K562 (cell line): Measurements from ENCODE around the gene ZNF280D. TPM values are rescaled to one million over a fixed set of nuclear protein-coding genes. Genes with fewer than 3 reads are reported as not detected.
A peak's percentile ranks its signal among the peaks of the same experiment; 100 is the strongest.

Experiments used
- EZH2 ChIP-seq: IDR thresholded peaks from 2 replicates; pipeline ENCODE4 v1.6.1; 2012; ENCODE audit warnings: low read depth, mild to moderate bottlenecking, inconsistent platforms, low read length, borderline replicate concordance
- GTF2E2 ChIP-seq: fragments of 200-800 bp; sonication (Bioruptor generic); IDR thresholded peaks from 2 replicates; pipeline ENCODE4 v1.6.1; 2016; ENCODE audit warnings: missing genetic modification characterization, missing compliant biosample characterization
- HINFP ChIP-seq: fragments of 450-650 bp; conservative IDR thresholded peaks from 2 replicates; pipeline ENCODE4 v1.6.1; 2016; ENCODE audit warnings: missing genetic modification characterization, low read depth, mild to moderate bottlenecking, control low read depth, missing compliant biosample characterization
- HNRNPH1 ChIP-seq: fragments of 200-400 bp; formaldehyde crosslinking; optimal IDR thresholded peaks from 2 replicates; pipeline ENCODE3; 2017; ENCODE audit warnings: low read depth, mild to moderate bottlenecking, low read length, moderate library complexity
- KLF6 ChIP-seq: fragments of 250-450 bp; sonication (Bioruptor Pico); IDR thresholded peaks from 2 replicates; pipeline ENCODE4 v1.4.0; 2020; ENCODE audit warnings: mild to moderate bottlenecking, moderate library complexity, borderline replicate concordance
- PCBP1 ChIP-seq: fragments of 200-400 bp; formaldehyde crosslinking; IDR thresholded peaks from 2 replicates; pipeline ENCODE4 v1.6.1; 2018; ENCODE audit warnings: mild to moderate bottlenecking, low read depth, low read length; ENCODE audit not compliant: poor library complexity, severe bottlenecking
- PHF20 ChIP-seq: fragments of 450-650 bp; IDR thresholded peaks from 2 replicates; pipeline ENCODE4 v1.6.1; 2018; ENCODE audit not compliant: partially characterized antibody
- PURB ChIP-seq: sonication (generic); formaldehyde crosslinking; IDR thresholded peaks from 2 replicates; pipeline ENCODE4 v1.9.0; 2021; ENCODE audit warnings: low read depth, mild to moderate bottlenecking, missing genetic modification reagents
- RBFOX2 ChIP-seq: fragments of 200-400 bp; formaldehyde crosslinking; IDR thresholded peaks from 2 replicates; pipeline ENCODE4 v1.6.1; 2017; ENCODE audit warnings: low read depth, mild to moderate bottlenecking, low read length, moderate library complexity
- RNF219 ChIP-seq: fragments of 250-450 bp; sonication (Bioruptor Pico); IDR thresholded peaks from 2 replicates; pipeline ENCODE4 v1.5.0; 2022; ENCODE audit warnings: mild to moderate bottlenecking
- SMARCA5 ChIP-seq: fragments of 450-650 bp; IDR thresholded peaks from 2 replicates; pipeline ENCODE4 v1.6.1; 2016
- SRF ChIP-seq, 2 experiments: fragments of 250-450, 450-650 bp in 1 of 2; sonication (Bioruptor Pico) in 1 of 2; sonication (generic) in 1 of 2; formaldehyde crosslinking; IDR thresholded peaks; 2 replicates each; pipeline versions ENCODE4 v1.5.0 to v1.5.1; 2020 to 2022; ENCODE audit warnings: mild to moderate bottlenecking in 1 of 2, missing genetic modification reagents in 1 of 2
- TAF7 ChIP-seq: fragments of 450-650 bp; IDR thresholded peaks from 2 replicates; pipeline ENCODE4 v1.6.1; 2016; ENCODE audit warnings: missing genetic modification characterization, missing compliant biosample characterization
- ZBTB11 ChIP-seq, 3 experiments: fragments of 200-800 bp in 1 of 3; fragments of 250-450 bp in 1 of 3; fragments of 450-650 bp in 1 of 3; sonication (Bioruptor Pico) in 1 of 3; sonication (Bioruptor generic) in 1 of 3; formaldehyde crosslinking in 1 of 3; IDR thresholded peaks; 2 replicates each; pipeline versions ENCODE4 v1.6.1 to v1.8.0; 2016 to 2022; ENCODE audit warnings: mild to moderate bottlenecking in 2 of 3, missing genetic modification characterization in 2 of 3, missing compliant biosample characterization in 1 of 3, moderate library complexity in 1 of 3
- ZFX ChIP-seq: sonication (generic); formaldehyde crosslinking; IDR thresholded peaks from 2 replicates; pipeline ENCODE4 v1.8.0; 2022; ENCODE audit warnings: mild to moderate bottlenecking, missing genetic modification reagents, moderate library complexity
- ZNF311 ChIP-seq: fragments of 250-450 bp; sonication (Bioruptor Pico); IDR thresholded peaks from 2 replicates; pipeline ENCODE4 v1.4.0; 2020; ENCODE audit warnings: mild to moderate bottlenecking, moderate library complexity
- ZNF449 ChIP-seq: fragments of 250-450 bp; sonication (Bioruptor Pico); IDR thresholded peaks from 2 replicates; pipeline ENCODE4 v1.8.0; 2022; ENCODE audit warnings: moderate library complexity, mild to moderate bottlenecking, inconsistent platforms
- ZSCAN32 ChIP-seq: fragments of 450-650 bp; formaldehyde crosslinking; IDR thresholded peaks from 2 replicates; pipeline ENCODE4 v1.4.0; 2020; ENCODE audit warnings: mild to moderate bottlenecking, moderate library complexity
- polyA plus RNA-seq, 8 experiments: library from polyadenylated mRNA; depleted of rRNA in 4 of 8; stranded (reverse) in 5 of 8; unstranded in 3 of 8; fragments of >200 nt; fragmentation: Nextera tagmentation in 2 of 8; fragmentation: Illumina TruSeq in 1 of 8; extraction: Ambion mirVana in 2 of 8; extraction: Trizol in 1 of 8; gene quantifications; 2 replicates each; pipeline versions ENCODE4 v1.2.1 to v1.2.3, GENCODE V29; 2011 to 2014; ENCODE audit warnings: inconsistent platforms in 1 of 8, missing spikeins in 1 of 8
- total RNA-seq, 7 experiments: library from RNA; depleted of rRNA in 6 of 7; stranded (reverse); fragments of >200 nt in 6 of 7; fragmentation: Illumina TruSeq in 2 of 7; extraction: Trizol in 2 of 7; gene quantifications; 2 replicates each; pipeline versions ENCODE4 v1.2.1 to v1.2.3, GENCODE V29; 2011 to 2021; ENCODE audit warnings: low replicate concordance in 1 of 7

The ZNF280D gene
- total and polyA plus RNA-seq, 9 of the 15 experiments (the other 6 are each of a cell fraction or from before 2014, with no cell fraction given) = 8.3 to 21.8 (median 18.4) TPM

- TF ChIP-seq KLF6 (CRISPR knock-in tag) (peak; percentile 98), PHF20 (no peak), RNF219 (0 out of 2 replicates have a peak, but pooled peaks have one; percentile 68), HNRNPH1 (no peak), HINFP (tag) (peak; percentile 92), EZH2 (no peak), PURB (CRISPR knock-in tag) (no peak), SMARCA5 (no peak), ZFX (CRISPR knock-in tag) (no peak), SRF (CRISPR knock-in tag; IDR thresholded peaks at IDR 0.05) (peak in 1 of 2 experiments; percentile 63; a peak in 1 of 4 replicates), PCBP1 (no peak), ZNF449 (CRISPR knock-in tag) (peak; percentile 90), ZSCAN32 (CRISPR knock-in tag) (peak; percentile 88), ZBTB11 (CRISPR knock-in tag; IDR thresholded peaks at IDR 0.05) (peak in 1 of 3 experiments; percentile 64; a peak in 2 of 6 replicates), GTF2E2 (tag) (no peak), RBFOX2 (no peak), ZNF311 (CRISPR knock-in tag) (peak; percentile 98), TAF7 (peak; percentile 74)
Observed at GRCh38 chr15:56735589-56735988, 2.3 kb upstream of the ZNF280D start (continued).
